Measurements from ENCODE around the gene DHX16. TPM values are rescaled to one million over a fixed set of nuclear protein-coding genes. Genes with fewer than 3 reads are reported as not detected.

The DHX16 gene
- total RNA-seq, 1 donor from 2014 or later: 38.5 TPM

DNA sequence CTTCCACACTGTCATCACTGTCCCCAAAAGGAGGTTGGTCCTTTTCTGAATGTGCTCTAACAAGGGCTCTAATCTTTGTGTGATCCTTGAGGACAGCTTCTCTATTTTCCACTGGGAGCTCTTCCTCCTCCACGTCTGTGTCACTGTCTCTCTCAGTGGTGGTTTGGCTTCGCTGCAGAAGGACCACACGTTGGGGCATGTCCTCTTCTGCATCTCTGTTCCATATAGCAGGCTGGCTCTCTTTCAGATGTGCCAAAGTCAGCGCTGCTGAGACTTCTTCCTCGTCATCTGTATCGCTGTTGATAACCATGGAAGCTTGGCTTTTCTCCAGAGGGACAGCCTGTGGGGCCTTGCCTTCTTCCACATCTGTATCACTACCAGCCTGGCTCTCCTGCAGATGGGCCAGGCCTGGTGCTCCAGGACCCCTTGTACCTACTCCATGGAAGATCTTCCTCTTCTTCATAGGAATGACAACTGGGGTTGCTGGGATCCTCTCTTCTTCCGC lies 39.7 kb upstream of the DHX16 start:
- H3K27me3 Mint-ChIP-seq (ENCODE audit: unreplicated experiment): no peaks in the 10 kb centered on the region
- H3K4me3 Mint-ChIP-seq (ENCODE audit: unreplicated experiment): peak overlapping the region; percentile 21
- DNase-seq (ENCODE audit: low spot score): no peak
- no peaks in the 10 kb centered on the region for H3K9me3 Mint-ChIP-seq (ENCODE audit: unreplicated experiment)
- peaks cover 45% of the 10 kb centered on the region for H3K36me3 Mint-ChIP-seq (ENCODE audit: low read depth, unreplicated experiment)
- H3K27ac Mint-ChIP-seq (ENCODE audit: unreplicated experiment): no peak overlapping the region
- H3K4me1 Mint-ChIP-seq (ENCODE audit: unreplicated experiment): peaks cover 12% of the 10 kb centered on the region
- TF ChIP-seq, protein P1, sequence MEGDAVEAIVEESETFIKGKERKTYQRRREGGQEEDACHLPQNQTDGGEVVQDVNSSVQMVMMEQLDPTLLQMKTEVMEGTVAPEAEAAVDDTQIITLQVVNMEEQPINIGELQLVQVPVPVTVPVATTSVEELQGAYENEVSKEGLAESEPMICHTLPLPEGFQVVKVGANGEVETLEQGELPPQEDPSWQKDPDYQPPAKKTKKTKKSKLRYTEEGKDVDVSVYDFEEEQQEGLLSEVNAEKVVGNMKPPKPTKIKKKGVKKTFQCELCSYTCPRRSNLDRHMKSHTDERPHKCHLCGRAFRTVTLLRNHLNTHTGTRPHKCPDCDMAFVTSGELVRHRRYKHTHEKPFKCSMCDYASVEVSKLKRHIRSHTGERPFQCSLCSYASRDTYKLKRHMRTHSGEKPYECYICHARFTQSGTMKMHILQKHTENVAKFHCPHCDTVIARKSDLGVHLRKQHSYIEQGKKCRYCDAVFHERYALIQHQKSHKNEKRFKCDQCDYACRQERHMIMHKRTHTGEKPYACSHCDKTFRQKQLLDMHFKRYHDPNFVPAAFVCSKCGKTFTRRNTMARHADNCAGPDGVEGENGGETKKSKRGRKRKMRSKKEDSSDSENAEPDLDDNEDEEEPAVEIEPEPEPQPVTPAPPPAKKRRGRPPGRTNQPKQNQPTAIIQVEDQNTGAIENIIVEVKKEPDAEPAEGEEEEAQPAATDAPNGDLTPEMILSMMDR (IDR thresholded peaks at IDR 0.05; ENCODE audit: unreplicated experiment): no peak

DNA sequence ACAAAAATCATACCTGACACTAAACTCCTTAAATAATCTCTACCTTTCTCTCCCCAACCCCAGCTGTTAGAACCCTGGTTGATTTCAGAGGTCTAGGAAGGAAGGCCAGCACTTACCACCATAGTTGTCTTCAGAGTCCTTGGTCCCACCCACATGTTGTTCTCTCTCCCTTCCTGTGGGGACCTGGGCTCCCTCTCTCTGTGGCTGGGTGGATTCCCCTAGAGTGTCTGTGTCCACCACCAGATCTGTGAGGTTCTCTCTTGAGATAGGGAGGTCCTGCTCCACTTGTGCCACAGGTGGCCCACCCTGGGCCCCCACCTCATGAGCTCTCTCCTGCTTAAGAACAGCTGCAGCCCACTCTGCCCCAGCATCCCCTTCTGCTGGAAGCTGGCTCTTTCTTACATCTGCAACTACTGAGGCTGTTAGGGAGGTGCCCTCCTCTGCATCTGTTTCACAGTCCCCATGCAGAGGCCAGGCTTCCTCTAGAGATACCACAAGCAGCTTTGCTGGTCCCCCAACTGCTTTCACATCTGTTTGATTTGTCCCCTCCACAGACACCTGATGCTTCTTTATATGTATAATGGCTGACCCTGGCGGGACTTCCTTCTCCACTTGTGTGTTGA lies 39.1 kb upstream of the DHX16 start:
- Mint-ChIP-seq H3K4me3 (ENCODE audit: unreplicated experiment) (peak overlapping the region; percentile 23), H3K36me3 (ENCODE audit: low read depth, unreplicated experiment) (peaks cover 49% of the 10 kb centered on the region), H3K27ac (ENCODE audit: unreplicated experiment) (no peak overlapping the region), H3K27me3 (ENCODE audit: unreplicated experiment) (no peaks in the 10 kb centered on the region), H3K4me1 (ENCODE audit: unreplicated experiment) (peaks cover 10% of the 10 kb centered on the region), H3K9me3 (ENCODE audit: unreplicated experiment) (no peaks in the 10 kb centered on the region)
- no peak for DNase-seq (ENCODE audit: low spot score)
- TF ChIP-seq, protein P1 (IDR thresholded peaks at IDR 0.05; ENCODE audit: unreplicated experiment): no peak

DNA sequence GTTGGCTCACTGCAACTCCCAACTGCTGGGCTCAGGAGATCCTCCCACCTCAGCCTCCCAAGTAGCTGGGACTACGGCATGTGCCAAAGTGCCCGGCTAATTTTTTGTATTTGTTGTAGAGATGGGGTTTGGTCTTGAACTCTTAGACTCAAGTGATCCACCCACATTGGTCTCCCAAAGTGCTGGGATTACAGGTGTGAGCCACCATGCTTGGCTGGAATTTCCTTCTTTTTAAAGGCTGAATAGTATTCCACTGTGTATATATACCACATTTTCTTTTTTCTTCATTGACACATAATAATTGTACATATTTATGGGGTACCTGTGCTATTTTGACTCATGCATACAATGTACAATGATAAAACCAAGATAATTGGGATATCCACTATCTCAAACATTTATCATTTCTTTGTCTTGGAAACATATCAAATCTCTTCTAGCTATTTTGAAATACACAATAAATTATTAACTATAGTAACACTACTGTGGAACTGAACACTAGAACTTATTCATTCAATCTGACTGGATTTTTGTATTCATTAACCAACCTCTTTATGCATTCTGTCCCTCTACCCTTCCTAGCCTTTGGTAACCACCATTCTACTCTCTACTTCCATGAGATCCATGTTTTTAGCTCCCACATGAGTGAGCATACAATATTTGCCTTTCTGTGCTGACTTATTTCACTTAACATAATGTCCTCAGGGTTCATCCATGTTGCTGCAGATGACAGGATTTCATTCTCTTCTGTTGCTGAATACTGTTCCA lies 36.5 kb upstream of the DHX16 start:
- Mint-ChIP-seq H3K4me3 (ENCODE audit: unreplicated experiment) (peak overlapping the region; percentile 17), H3K4me1 (ENCODE audit: unreplicated experiment) (peaks cover 7% of the 10 kb centered on the region), H3K9me3 (ENCODE audit: unreplicated experiment) (no peaks in the 10 kb centered on the region), H3K27ac (ENCODE audit: unreplicated experiment) (no peak overlapping the region), H3K27me3 (ENCODE audit: unreplicated experiment) (peaks cover 4% of the 10 kb centered on the region), H3K36me3 (ENCODE audit: low read depth, unreplicated experiment) (peaks cover 60% of the 10 kb centered on the region)
- DNase-seq (ENCODE audit: low spot score): no peak
- TF ChIP-seq, protein P1 (IDR thresholded peaks at IDR 0.05; ENCODE audit: unreplicated experiment): no peak

DNA sequence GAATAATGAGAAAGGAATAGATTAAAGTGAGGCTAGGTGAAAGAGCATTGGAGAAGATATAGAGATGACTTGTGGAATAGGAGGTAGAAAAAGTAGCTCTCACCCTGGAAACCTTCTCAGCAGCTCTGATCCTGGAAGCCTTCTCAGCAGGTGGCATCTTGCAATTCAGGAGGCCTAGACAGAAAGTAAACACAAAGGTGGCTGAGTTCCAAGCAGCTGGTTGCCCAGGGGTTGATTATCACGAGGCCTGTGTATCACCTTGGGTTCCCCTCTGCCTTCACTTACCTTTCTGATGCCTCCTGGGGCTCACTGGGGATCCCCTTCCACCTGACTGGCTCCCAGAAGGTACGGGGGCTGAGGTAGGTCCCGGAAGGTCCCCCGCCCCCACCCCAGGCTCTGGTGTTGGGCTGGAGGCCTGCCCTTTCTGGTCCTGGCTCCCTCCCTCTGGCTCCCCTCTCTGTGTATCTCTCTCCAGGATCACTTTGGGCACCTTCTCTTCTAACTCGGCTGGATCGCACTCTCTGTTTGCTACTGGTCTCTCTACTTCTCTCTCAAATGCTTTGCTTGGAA lies 34.6 kb upstream of the DHX16 start:
- no peak for DNase-seq (ENCODE audit: low spot score)
- Mint-ChIP-seq H3K27me3 (ENCODE audit: unreplicated experiment) (peaks cover 5% of the 10 kb centered on the region), H3K4me3 (ENCODE audit: unreplicated experiment) (peak overlapping the region; percentile 52), H3K9me3 (ENCODE audit: unreplicated experiment) (no peaks in the 10 kb centered on the region), H3K4me1 (ENCODE audit: unreplicated experiment) (peaks cover 7% of the 10 kb centered on the region), H3K36me3 (ENCODE audit: low read depth, unreplicated experiment) (peaks cover 63% of the 10 kb centered on the region), H3K27ac (ENCODE audit: unreplicated experiment) (peak overlapping the region; percentile 34)
- TF ChIP-seq, protein P1 (IDR thresholded peaks at IDR 0.05; ENCODE audit: unreplicated experiment): no peak

Data from endothelial cell (in vitro differentiated cells).